Measurements from ENCODE around the gene PACSIN1. TPM values are rescaled to one million over a fixed set of nuclear protein-coding genes. Genes with fewer than 3 reads are reported as not detected.

Gene PACSIN1
- total RNA-seq, 1 experiment from 2014 or later: 0.26 TPM

DNA sequence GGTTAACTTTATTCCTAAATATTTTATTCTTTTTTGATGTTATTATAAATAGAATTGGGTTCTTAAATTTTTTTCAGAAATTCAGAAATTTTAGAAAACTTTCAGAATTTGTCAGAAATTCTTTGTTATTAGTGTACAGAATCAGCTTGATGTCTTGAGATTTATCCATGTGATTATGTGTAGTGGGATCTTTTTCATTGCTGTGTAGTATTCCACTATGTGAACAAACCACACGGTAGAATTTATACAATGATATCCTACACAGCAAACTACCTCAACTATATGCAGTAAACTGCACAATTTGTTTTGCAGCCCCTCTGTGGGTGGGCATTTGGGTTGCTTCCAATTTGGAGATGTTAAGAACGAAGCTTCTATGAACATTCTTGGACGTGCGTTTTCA, 43.9 kb downstream of the PACSIN1 start:
- no peaks in the 10 kb centered on the region for H3K36me3 Mint-ChIP-seq (ENCODE audit: insufficient read depth, unreplicated experiment)

DNA sequence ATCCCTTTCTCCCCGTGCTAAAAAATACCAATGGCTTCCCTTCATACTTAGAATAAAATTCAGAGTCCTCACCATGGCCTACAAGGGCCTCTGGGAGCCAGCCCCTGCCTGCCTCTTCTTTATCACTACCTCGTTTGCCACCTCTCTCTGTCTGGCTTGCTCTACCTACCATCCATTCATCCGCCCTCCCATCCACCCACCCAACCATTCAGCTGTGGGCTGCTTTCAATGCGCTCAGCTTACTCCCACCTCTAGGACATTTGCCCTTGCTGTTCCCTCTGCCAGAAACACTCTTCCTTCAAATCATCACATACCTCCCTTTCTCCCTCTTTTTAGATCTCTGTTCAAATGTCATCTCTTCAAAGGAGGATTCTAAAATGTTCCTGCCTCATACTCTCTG, 44.4 kb downstream of the PACSIN1 start:
- intact Hi-C loops (cut with micrococcal nuclease; ENCODE audit: unreplicated experiment): no loop called here

More for the DNA sequence above, 43.9 kb downstream of the PACSIN1 start:
- Mint-ChIP-seq H3K27ac (ENCODE audit: unreplicated experiment) (no peak overlapping the region), H3K9me3 (ENCODE audit: low read depth, unreplicated experiment) (peaks cover 3% of the 10 kb centered on the region), H3K27me3 (ENCODE audit: unreplicated experiment) (peaks cover 43% of the 10 kb centered on the region), H3K4me1 (ENCODE audit: low read depth, unreplicated experiment) (no peaks in the 10 kb centered on the region), H3K4me3 (ENCODE audit: low read depth, unreplicated experiment) (no peak overlapping the region)
- no TSS peak for BruUV-seq (replicated peaks)
- CTCF ChIA-PET: interaction anchor here (0.9 kb wide), 1 partner anchor 100 kb away, joined by 4 read pairs; no protein-coding TSS in a partner anchor
- TF ChIP-seq, protein P1, sequence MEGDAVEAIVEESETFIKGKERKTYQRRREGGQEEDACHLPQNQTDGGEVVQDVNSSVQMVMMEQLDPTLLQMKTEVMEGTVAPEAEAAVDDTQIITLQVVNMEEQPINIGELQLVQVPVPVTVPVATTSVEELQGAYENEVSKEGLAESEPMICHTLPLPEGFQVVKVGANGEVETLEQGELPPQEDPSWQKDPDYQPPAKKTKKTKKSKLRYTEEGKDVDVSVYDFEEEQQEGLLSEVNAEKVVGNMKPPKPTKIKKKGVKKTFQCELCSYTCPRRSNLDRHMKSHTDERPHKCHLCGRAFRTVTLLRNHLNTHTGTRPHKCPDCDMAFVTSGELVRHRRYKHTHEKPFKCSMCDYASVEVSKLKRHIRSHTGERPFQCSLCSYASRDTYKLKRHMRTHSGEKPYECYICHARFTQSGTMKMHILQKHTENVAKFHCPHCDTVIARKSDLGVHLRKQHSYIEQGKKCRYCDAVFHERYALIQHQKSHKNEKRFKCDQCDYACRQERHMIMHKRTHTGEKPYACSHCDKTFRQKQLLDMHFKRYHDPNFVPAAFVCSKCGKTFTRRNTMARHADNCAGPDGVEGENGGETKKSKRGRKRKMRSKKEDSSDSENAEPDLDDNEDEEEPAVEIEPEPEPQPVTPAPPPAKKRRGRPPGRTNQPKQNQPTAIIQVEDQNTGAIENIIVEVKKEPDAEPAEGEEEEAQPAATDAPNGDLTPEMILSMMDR (IDR thresholded peaks at IDR 0.05; ENCODE audit: unreplicated experiment): no peak
- intact Hi-C loops (cut with micrococcal nuclease; ENCODE audit: unreplicated experiment): no loop called here
- no peak for DNase-seq

DNA sequence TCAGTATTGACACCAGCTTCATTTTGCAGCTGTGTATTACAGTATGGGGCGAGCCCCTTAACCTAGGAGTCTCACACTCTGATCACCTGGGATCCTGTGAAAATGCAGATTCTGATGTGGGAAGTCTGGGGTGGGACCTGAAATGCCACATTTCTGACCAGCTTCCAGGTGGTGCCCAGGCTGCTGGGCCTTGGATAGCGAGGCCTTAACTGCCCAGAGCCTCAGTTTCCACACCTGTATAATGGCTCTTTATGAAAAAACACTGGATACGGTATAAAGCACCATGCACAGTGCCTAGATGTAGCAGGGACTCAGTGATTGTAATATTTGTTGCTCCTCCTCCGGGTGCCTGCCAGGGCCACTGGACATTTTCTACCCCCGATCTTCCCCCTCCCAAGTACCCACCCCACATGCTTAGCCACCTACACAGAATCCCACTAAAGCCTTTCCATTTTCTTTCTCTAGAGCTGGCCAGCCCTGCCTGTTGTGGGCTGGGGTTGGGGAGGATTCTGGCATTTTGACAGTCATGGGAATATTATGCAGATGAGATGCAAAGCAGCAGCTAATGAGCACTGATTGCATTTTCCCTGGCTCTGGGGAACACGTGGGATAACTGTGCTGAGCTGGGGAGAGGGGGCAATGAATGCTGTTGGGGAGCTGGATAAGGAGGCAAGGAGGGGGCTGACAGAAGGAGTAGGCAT, 45.5 kb downstream of the PACSIN1 start:
- H3K9me3 Mint-ChIP-seq (ENCODE audit: low read depth, unreplicated experiment): peaks cover 3% of the 10 kb centered on the region
- no peak overlapping the region for H3K27ac Mint-ChIP-seq (ENCODE audit: unreplicated experiment)

More for the DNA sequence above, 44.4 kb downstream of the PACSIN1 start:
- Mint-ChIP-seq H3K9me3 (ENCODE audit: low read depth, unreplicated experiment) (peaks cover 3% of the 10 kb centered on the region), H3K36me3 (ENCODE audit: insufficient read depth, unreplicated experiment) (no peaks in the 10 kb centered on the region), H3K27ac (ENCODE audit: unreplicated experiment) (no peak overlapping the region), H3K4me1 (ENCODE audit: low read depth, unreplicated experiment) (no peaks in the 10 kb centered on the region), H3K27me3 (ENCODE audit: unreplicated experiment) (peaks cover 48% of the 10 kb centered on the region), H3K4me3 (ENCODE audit: low read depth, unreplicated experiment) (no peak overlapping the region)
- TF ChIP-seq, protein P1 (IDR thresholded peaks at IDR 0.05; ENCODE audit: unreplicated experiment): no peak
- CTCF ChIA-PET: interaction anchor here (0.9 kb wide), 1 partner anchor 99 kb away, joined by 4 read pairs; no protein-coding TSS in a partner anchor
- no peak for DNase-seq
- no TSS peak for BruUV-seq (replicated peaks)

DNA sequence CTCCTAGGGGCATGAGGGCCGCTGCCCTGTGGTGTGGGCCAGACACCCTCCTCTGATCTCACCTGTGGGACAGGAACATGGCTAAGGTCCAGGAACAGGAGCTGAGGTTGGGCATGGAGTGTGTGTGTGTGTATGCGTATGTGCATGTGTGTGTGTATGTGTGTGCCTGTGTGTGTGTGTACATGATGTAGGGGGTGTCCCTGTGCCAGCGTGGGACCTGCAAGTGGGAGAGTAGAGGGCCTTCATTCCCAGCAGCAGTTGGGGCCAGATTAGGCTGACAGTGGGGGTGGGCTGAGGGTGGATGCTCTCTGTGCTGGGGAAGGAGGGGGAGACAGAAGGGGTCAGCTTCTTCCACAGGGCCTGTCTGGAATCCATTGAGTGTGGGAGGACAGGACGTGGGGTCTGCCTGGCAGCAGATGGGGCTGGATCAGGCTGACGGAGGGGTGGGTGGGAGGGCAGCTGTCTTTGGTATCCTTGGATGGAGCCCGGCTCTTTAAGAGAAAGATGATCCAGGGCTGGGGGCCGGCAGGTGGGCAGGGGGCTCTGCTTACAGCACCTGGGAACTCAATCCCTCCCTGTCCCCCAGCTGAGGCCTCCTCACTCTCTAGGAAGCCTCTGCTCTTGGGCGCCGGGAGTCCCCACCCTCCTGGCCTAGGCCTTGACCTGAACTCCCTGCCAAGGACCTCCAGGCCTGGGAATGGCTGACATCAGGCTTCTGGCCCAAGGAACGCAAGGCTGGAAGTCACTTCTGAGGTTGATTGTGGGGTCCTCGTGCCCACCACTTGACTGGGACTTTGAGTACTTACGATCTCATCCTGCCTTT, 46.2 kb downstream of the PACSIN1 start:
- Mint-ChIP-seq H3K36me3 (ENCODE audit: insufficient read depth, unreplicated experiment) (no peaks in the 10 kb centered on the region), H3K4me1 (ENCODE audit: low read depth, unreplicated experiment) (no peaks in the 10 kb centered on the region), H3K27ac (ENCODE audit: unreplicated experiment) (no peak overlapping the region), H3K4me3 (ENCODE audit: low read depth, unreplicated experiment) (no peak overlapping the region), H3K27me3 (ENCODE audit: unreplicated experiment) (peaks cover 61% of the 10 kb centered on the region), H3K9me3 (ENCODE audit: low read depth, unreplicated experiment) (peaks cover 3% of the 10 kb centered on the region)
- TF ChIP-seq, protein P1 (IDR thresholded peaks at IDR 0.05; ENCODE audit: unreplicated experiment): no peak
- intact Hi-C loops (cut with micrococcal nuclease; ENCODE audit: unreplicated experiment): no loop called here
- no TSS peak for BruUV-seq (replicated peaks)
- no peak for DNase-seq
- CTCF ChIA-PET: interaction anchor here (0.7 kb wide), 2 partner anchors 15 to 83 kb away, joined by 5 to 11 read pairs; no protein-coding TSS in a partner anchor

More for the DNA sequence above, 45.5 kb downstream of the PACSIN1 start:
- no TSS peak for BruUV-seq (replicated peaks)
- Mint-ChIP-seq H3K4me1 (ENCODE audit: low read depth, unreplicated experiment) (no peaks in the 10 kb centered on the region), H3K4me3 (ENCODE audit: low read depth, unreplicated experiment) (no peak overlapping the region), H3K36me3 (ENCODE audit: insufficient read depth, unreplicated experiment) (no peaks in the 10 kb centered on the region), H3K27me3 (ENCODE audit: unreplicated experiment) (peaks cover 53% of the 10 kb centered on the region)
- TF ChIP-seq, protein P1 (IDR thresholded peaks at IDR 0.05; ENCODE audit: unreplicated experiment): no peak
- CTCF ChIA-PET: interaction anchor here (0.7 kb wide), 2 partner anchors 15 to 84 kb away, joined by 5 to 11 read pairs; no protein-coding TSS in a partner anchor
- intact Hi-C loops (cut with micrococcal nuclease; ENCODE audit: unreplicated experiment): no loop called here
- no peak for DNase-seq

Data from Calu3 (cell line).